ENCODE data around the gene DEUP1.
"Not testable (repeated sequence)": the region's sequence is repeated elsewhere in the genome, so short reads cannot be mapped to it uniquely, and the experiment has no call there.

DEUP1 gene

GRCh38 chr11:93295921-93296575 is 34.5 kb upstream of the DEUP1 start:
- no peaks in the 10 kb centered on the region for H3K9me3 ChIP-seq (ENCODE audit: insufficient read depth, low read length)
- H3K9ac ChIP-seq (ENCODE audit: low read length): no peak overlapping the region
- no peak overlapping the region for H3K4me2 ChIP-seq (ENCODE audit: low read length)
- H4K20me1 ChIP-seq (ENCODE audit: insufficient read depth, low read length): no peaks in the 10 kb centered on the region
- peaks cover 3% of the 10 kb centered on the region for H3K36me3 ChIP-seq (replicated peaks; ENCODE audit: low read depth, low read length)
- no peak for TF ChIP-seq EZH2phosphoT487 (IDR thresholded peaks at IDR 0.05; ENCODE audit: low read depth)
- no peak for TF ChIP-seq CTCF (IDR thresholded peaks at IDR 0.05; ENCODE audit: low read depth, low read length)
- no peaks in the 10 kb centered on the region for H3K79me2 ChIP-seq (ENCODE audit: low read length)
- no peaks in the 10 kb centered on the region for H3K4me1 ChIP-seq (ENCODE audit: low read length)
- H3K27ac ChIP-seq (ENCODE audit: low read length): no peak overlapping the region
- H2AFZ ChIP-seq (ENCODE audit: low read depth, low read length): no peak overlapping the region
- H3K4me3 ChIP-seq (ENCODE audit: low read length): no peak overlapping the region
- H3K27me3 ChIP-seq (ENCODE audit: low read depth, low read length): no peaks in the 10 kb centered on the region

DNA sequence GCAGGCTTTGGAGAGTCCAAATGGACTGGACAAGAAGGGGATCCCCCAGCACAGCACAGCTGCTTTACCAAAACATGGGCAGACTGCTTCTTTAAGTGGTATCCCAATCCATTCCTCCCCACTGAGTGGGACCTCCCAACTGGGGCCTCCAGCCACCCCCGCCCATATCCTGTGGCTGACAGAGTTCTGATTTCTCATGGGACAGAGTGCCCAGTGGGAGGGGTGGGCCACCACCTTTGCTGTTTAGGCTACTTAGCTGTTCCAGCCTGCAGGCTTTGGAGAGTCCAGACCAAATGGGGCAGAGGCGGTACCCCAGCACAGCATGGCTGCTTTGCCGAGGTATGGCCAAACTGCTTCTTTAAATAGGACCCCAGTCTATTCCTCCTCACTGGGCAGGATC is 26.9 kb upstream of the DEUP1 start:
- Histone ChIP-seq H3K9ac (ENCODE audit: low read length) (no peak overlapping the region), H3K4me1 (ENCODE audit: low read length) (no peaks in the 10 kb centered on the region), H3K27me3 (ENCODE audit: low read depth, low read length) (no peaks in the 10 kb centered on the region), H3K79me2 (ENCODE audit: low read length) (no peaks in the 10 kb centered on the region), H3K27ac (ENCODE audit: low read length) (no peak overlapping the region), H3K9me3 (ENCODE audit: insufficient read depth, low read length) (no peaks in the 10 kb centered on the region), H3K4me3 (ENCODE audit: low read length) (no peak overlapping the region), H3K4me2 (ENCODE audit: low read length) (no peak overlapping the region), H2AFZ (ENCODE audit: low read depth, low read length) (no peak overlapping the region), H3K36me3 (replicated peaks; ENCODE audit: low read depth, low read length) (no peaks in the 10 kb centered on the region), H4K20me1 (ENCODE audit: insufficient read depth, low read length) (no peaks in the 10 kb centered on the region)
- TF ChIP-seq CTCF (IDR thresholded peaks at IDR 0.05; ENCODE audit: low read depth, low read length) (no peak), EZH2phosphoT487 (IDR thresholded peaks at IDR 0.05; ENCODE audit: low read depth) (no peak)

DNA sequence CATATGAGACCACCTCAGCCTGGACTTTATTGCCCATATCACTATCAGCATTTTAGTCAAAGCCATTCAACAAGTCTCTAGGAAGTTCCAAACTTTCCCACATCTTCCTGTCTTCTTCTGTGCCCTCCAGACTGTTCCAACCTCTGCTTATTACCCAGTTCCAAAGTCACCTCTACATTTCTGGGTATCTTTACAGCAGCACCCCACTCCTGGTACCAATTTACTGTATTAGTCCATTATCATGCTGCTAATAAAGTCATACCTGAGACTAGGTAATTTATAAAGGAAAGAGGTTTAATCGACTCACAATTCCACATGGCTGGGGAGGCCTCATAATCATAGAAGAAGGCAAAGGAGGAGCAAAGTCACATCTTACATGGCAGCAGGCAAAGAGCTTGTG is 16.1 kb upstream of the DEUP1 start:
- not testable (repeated sequence) for H3K4me1 ChIP-seq (ENCODE audit: low read length); H2AFZ ChIP-seq (ENCODE audit: low read depth, low read length); H4K20me1 ChIP-seq (ENCODE audit: insufficient read depth, low read length); H3K4me3 ChIP-seq (ENCODE audit: low read length); H3K9me3 ChIP-seq (ENCODE audit: insufficient read depth, low read length); H3K79me2 ChIP-seq (ENCODE audit: low read length); H3K4me2 ChIP-seq (ENCODE audit: low read length); H3K27ac ChIP-seq (ENCODE audit: low read length); H3K9ac ChIP-seq (ENCODE audit: low read length); H3K36me3 ChIP-seq (replicated peaks; ENCODE audit: low read depth, low read length); H3K27me3 ChIP-seq (ENCODE audit: low read depth, low read length)

DNA sequence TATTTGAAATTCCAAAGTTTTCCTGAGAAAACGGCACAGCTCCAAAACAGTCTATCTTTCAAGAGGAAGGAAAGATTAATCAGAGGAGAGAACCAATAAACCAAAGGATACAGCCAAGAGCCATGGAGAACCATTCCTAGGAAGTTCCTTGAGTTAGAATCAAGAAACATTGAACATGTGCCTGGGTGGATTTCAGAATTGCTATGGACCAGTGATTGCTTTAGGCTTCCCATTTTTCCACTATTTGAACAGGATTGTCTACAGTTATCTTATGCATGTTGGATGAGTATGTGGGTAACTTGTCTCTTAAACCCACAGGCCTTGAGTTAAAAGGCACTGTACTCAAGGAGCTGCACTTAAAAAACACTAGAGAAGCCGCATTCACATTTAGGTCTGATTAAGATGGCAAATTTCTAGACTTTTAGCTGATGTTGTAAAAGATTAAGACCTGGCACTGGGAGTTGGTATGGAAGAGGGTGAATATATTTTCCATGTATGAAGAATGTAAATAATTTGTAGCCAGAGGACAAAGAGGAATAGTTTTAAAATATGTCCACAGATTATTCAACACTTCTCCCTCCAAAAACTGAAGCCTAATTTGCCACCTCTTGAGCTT is 11.2 kb upstream of the DEUP1 start:
- H2AFZ ChIP-seq (ENCODE audit: low read depth, low read length): no peak overlapping the region
- H3K4me3 ChIP-seq (ENCODE audit: low read length): no peak overlapping the region
- H3K79me2 ChIP-seq (ENCODE audit: low read length): no peaks in the 10 kb centered on the region
- peaks cover 8% of the 10 kb centered on the region for H3K36me3 ChIP-seq (replicated peaks; ENCODE audit: low read depth, low read length)
- no peaks in the 10 kb centered on the region for H4K20me1 ChIP-seq (ENCODE audit: insufficient read depth, low read length)
- no peak overlapping the region for H3K27ac ChIP-seq (ENCODE audit: low read length)
- no peak overlapping the region for H3K4me2 ChIP-seq (ENCODE audit: low read length)
- peaks cover 19% of the 10 kb centered on the region for H3K4me1 ChIP-seq (ENCODE audit: low read length)
- no peaks in the 10 kb centered on the region for H3K27me3 ChIP-seq (ENCODE audit: low read depth, low read length)
- peaks cover 11% of the 10 kb centered on the region; the same call in 1 of the 2 replicates for H3K9me3 ChIP-seq (ENCODE audit: insufficient read depth, low read length)
- TF ChIP-seq EZH2phosphoT487 (IDR thresholded peaks at IDR 0.05; ENCODE audit: low read depth) (no peak), CTCF (IDR thresholded peaks at IDR 0.05; ENCODE audit: low read depth, low read length) (no peak)
- H3K9ac ChIP-seq (ENCODE audit: low read length): no peak overlapping the region

All from OCI-LY3 (cell line).